CD4-positive, alpha-beta T cell treated with Interferon gamma for 1 hour (primary cell): ENCODE results near the gene GALNT2.

Source experiments
- DNase-seq: peaks from one replicate; pipeline ENCODE4 v3.0.0-alpha.2; 2020

The GALNT2 gene

DNA sequence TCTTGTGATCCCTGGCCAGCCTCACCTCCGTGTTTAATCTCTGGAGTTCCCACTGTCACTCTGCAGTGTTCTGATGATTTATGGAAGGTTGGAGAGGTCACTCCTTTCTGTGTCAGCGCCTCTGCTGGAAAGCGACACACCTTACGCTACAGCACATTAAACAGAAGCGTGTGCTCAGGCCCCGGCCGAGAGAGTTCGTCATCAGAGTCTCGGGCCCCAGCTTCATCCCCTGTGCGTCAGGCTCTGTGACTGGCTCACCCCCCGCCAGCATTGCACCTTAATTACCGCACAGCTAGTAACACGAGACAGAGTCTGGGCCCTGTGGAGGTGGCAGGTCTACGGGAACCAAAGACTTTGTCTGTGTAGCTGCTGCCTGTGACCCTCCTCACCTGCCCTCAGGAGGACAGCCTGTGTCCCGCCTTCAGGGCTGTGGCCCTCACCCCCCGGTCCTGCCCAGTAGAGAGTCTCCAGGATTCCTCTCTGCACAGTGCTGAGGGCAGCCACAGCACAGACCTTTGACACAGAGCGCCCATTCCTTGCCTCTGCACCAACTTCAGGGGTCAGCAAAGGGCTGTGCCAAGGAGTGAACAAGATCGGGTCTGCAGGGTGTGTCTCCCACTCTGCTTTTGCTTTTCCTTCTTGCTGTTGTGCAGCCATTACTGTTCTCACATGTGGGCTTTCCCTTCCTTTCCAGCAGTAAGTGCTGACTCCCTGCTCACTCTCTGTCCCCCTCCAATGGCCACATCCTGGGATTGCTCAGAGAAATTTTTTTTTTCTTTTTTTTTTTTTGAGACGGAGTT lies 201.5 kb downstream of the GALNT2 start:
- DNase-seq: no peak

DNA sequence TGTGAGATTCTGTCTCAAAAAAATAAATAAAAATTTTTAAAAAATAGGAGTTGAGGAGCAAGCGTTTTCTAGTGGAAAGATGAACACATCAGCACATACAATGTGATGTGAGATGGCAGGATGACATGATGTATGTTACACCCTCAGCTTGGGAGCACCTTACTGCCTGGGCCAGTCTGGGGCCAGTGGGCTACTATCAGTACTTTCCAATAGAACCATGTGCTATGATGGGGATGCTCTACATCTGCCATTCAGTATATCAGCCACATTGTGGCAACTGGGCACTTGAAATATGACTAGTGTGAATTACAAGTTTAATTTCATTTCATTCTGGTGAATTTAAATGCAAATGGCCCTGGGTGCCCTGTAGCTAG lies 203.1 kb downstream of the GALNT2 start:
- no peak for DNase-seq

DNA sequence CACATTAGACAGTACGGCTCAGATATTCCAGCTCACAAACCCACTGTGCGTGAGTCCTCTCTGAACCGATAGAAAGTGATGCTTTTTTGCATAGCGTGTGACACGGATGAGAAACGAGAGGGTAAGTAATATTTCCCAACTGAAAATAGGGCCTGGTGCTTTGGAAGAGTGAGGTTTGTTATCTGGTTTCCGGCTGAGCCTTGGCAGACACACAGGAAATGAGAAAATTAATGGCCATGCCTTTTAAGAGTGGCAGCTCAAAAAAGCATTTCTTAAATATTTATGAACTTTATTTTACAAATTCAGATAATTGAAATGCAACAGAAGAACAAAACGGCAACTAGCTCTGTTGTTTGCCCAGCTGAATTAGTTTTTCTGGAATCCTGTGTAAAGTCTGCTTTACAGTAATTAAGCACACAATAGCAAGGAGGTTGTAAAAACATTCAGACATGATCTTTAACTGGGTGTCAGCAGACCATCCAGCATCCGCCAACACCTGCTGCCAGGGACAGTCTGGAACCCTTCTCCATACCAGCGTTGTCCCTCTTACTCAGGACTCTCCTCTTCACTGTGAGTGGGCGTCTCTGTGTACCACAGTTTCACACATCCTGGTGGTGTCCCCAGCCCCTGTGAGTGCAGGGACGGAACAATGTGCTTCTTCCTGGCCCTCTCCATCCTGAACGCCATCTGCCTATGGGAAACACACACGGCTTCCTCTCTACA lies 203.7 kb downstream of the GALNT2 start:
- no peak for DNase-seq

DNA sequence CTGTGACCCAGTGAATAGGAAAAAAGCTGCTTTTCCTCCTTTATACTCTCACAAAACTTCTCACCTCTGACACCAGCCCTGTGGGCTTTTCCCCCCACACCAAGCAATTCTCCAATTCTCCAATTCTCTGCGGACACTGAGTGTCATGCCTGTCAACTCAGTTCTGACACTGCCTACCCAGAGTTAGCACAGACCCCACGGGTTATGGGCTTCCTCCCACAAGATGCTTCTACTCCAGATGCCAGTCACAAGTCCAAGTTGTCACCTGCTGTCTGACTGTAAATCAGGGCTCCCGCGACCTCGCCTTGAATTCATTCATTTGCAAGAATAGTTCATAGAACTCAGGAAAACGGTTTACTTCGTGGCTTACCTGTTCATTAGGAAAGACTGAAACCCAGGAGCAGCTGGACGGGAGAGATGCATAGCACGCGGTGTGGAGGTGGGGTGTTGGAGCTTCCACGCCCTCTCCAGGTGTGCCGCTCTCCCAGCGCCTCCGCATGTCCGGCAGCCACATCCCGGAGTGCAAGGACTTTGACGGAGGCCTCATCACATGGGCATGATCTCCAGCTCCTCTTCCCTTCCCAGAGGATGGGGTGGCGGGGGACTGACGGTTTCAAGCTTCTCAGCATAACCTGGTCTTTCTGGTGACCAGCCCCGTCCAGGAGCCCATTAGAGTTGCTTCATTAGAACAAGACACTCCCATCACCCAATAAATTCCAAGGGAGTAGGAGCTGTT lies 204.4 kb downstream of the GALNT2 start:
- no peak for DNase-seq

DNA sequence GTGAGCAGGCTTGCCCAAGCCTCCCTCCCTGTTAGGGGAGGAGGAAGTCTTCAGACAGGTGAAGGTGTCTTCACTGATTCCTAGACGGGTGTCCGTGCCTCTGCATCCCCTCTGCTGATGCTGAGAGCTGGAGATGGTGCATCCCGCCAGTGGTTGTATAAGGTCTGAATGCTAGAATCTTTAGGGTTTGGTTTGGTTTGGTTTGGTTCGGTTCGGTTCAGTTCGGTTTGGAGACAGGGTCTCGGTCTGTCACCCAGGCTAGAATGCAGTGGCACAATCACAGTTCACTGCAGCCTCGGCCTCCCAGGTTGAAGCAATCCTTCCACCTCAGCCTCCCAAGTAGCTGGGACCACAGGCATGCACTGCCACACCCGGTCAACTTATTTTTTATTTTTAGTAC lies 205.5 kb downstream of the GALNT2 start:
- DNase-seq: no peak

DNA sequence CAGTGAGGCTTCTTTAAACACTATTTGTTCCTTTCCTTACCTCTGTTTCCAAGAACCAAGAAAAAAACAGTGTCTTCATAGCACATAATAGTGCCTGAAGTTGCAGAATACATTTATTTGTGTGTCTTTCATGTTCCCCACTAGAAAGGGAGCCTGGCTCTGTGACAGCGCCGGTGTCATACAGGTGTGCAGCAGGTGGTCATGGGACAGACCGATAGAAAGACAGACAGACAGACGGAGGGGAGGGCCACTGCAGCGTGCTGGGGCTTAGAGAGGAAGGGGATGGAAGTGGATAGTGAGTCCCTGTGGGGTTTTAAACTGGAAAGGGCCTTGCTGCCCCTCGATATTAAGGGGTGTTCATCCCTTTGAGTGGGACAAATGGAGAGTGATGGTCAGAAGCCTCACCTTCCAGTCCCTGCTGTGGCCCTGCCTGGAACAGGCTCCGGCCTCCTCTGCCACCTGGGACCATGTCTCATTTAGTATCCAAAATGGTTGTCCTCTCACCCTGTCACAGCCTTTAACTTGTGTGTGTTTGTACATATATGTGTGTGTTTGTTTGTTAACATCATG lies 206.2 kb downstream of the GALNT2 start:
- no peak for DNase-seq

DNA sequence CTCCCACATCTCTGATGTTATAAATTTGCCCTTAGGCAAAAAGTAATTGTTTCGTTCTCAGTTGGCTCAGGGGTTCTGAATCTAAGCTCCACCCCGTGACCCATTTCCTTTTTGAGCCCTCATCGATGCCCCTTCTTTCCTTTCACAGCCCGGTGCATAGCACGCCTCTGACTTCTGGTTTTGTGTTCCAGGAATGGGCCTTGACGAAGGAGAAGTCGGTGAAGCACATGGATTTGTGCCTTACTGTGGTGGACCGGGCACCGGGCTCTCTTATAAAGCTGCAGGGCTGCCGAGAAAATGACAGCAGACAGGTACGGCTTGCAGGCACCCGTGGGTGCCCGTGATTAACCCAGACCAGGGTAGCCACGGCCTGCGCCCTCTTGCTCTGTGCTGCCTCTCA lies 207.2 kb downstream of the GALNT2 start:
- DNase-seq: no peak

DNA sequence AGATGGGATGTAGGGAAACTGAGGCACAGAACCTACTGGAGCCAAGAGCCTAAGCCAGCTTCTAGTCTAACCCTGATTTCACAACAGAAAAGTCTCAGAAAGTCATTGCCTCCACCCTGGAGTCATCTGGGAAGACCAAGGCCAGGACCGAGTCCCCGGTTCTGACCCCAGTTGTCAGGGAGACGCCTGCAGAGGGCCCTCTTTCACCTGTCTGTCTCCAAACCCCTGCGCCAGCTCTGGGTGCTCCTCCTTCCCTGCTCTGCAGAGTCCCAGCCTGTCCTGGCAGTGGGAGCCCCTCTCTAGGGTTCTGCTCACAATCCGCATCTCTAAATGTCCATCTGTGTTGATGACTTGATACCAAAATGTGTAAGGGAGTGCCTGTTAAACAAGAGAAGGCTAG lies 209.4 kb downstream of the GALNT2 start:
- no peak for DNase-seq

DNA sequence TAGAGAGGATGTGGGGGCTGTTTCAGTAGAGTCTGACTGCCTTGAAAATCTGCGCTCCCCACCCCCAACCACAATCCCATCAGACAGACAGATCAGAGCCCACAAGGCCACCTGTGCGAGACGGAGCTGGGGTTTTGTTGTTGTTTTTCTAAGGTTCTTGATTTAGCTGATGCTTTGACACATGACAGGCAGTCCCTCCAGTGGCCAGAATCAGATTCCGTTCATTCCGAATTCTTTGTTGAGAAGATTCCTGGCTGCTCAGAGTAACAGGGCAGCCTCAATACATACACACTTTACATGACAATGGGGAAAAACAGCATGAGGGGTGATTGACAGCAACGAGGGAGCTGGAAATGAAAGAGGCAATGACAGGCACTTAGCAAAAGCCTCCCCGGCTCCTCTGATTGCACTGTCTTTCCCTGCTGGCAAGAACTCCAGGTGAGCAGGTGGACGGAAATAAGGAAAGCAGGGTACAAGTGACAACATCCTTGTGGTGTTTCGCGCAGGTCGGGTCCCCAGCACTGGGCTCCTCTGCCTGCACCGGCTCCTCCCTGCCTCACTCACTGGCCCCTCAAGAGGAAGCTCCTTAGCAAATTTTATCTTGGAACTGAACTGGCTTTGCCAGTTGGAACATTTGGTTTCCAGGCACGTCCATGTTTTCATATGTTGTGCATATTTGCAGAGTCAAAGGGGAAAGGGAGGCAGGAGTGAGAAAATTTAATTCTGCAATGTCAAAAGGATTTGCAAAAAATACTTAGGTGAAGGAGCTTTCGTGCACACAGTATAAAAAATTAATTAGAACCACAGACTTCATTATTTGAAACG lies 210.4 kb downstream of the GALNT2 start:
- DNase-seq: peak; percentile 32

DNA sequence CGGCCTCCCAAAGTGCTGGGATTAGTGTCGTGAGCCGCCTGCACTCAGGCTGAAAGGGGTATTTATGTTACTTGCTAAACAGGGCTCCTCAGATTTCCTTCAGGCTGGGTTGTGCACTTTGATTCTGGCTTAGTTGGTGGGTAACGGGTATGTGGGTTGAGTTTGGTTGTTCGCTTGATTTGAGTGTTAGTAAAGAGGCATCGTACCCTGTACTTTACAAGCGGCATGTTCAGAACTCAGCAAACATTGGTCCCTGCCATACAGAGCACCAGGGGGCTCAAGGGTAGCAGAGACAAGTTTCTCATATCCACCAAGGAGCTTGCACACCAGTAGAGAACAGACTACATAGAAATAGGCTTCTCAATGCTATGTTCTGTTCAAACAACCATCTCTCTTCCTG lies 211.3 kb downstream of the GALNT2 start:
- no peak for DNase-seq

DNA sequence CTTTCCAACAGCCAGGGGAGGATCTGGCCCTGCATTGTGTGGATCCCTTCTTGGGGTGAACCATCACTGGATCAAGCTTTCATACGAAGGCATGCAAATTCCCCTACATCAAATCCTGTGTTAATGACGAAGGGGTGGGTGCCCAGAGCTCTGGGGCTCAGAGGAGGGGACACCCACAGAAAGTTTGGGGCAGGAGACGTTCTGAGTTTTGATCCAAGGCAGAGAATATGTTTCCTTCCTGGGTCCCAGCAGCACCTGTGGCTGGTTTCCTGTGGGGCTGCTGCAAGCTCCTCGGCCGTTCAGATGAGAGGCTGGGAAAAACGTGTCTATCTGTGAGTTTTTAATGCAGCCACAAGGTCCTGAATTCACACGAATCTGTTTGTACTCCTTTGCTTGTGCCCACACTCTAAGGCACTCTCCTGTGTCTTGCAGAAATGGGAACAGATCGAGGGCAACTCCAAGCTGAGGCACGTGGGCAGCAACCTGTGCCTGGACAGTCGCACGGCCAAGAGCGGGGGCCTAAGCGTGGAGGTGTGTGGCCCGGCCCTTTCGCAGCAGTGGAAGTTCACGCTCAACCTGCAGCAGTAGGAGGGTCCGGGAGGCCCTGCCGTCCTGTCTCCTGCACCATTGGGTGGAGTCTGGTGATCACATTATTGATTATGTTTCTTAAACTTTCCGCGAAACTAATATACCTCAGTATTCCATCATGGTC lies 212.0 kb downstream of the GALNT2 start:
- DNase-seq: no peak

DNA sequence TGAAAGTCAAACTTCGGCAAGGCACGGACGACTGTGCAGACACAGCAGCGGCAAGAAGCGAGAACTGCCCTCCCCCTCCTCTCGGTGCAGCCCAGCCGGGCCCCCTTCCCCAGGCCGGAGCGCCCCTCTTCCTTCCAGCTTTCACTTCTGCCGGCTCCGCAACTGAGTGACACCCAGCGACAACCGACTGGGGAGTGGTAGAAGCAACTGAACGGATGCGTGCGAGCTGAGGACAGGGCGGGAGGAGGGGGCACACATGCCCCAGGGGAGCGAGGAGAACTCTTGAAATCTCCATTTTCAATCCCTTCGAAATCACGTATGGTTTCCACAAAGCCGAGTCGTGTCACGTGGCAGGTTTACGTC lies 212.5 kb downstream of the GALNT2 start:
- DNase-seq: no peak

DNA sequence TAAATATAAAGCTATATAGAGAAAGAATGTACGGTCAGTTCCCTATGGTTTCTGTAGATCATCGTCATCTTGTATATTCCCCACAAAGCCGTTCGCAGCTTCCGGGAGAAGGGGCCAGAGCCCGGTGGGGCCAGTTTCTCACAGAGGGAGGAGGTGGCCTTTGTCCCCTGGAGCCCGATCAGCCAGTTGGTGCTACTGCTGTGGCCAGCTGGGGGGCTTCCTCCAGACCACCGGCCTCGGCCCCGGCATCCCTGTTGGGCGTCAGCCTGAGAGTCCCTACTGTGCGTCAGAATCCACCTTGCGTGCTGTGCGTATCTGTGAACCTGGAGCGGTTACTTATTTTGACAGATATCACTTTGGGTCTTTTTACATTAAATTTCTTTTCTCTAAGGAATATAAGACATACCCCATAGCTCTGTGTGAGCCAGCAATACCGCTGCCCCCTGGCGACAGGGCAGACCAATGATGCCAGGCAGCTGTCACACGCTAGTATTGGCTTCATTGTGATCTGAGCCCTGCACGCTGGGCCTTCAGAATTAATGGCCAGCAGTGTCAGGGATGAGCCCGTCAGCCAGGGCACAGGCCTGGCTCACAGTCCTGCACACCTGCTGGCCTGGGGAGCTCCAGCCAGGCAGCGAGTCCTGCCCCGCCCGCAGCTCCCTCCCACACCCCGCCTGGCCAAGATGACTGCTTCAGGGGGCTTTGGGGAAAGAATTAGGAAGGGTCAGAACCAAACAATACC lies 213.2 kb downstream of the GALNT2 start:
- no peak for DNase-seq

DNA sequence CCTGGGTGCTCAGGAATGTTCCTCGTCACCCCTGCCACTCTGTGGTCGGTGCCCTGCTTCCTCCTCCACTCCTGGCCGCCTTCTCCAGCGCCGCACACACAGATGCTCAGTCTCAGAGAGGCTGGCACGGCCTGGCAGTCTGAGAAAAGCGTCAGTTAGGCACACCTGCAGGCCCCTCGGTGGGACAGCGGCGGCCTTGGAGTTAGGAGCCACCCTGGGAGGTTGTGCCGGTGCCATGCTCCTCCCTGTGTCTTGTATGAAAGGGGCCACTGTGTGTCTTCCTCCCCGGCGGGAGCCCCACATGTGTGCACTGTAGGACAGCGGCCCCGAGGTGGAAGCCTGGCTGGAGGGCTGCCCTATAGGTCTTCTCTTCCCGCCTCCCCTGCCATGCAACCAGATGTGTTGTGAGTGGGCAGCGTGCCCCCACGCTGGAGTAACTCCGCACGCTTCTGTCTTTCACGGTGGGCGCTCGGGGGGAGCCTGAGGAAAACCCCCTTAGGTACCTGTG lies 213.9 kb downstream of the GALNT2 start:
- DNase-seq: no peak

DNA sequence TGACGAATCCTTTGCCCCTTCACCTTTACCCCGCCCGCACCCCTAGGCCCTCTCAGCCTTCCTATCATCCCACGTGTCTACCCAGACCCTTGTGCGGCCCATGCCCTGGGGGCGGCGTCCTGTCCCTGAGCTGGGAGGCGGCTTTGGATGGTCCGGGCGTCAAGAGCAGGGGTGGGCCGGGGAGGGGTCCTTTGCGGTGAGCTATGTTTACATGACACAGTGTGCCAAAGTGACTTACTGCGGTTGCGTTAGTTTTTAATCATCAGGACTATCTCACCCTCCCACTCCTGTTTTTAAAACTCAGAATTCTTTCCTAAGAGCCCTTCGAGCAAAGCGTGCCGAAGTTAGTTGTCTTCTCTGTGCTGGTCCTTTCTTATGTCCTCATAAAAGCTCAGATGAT lies 214.5 kb downstream of the GALNT2 start:
- DNase-seq: no peak

DNA sequence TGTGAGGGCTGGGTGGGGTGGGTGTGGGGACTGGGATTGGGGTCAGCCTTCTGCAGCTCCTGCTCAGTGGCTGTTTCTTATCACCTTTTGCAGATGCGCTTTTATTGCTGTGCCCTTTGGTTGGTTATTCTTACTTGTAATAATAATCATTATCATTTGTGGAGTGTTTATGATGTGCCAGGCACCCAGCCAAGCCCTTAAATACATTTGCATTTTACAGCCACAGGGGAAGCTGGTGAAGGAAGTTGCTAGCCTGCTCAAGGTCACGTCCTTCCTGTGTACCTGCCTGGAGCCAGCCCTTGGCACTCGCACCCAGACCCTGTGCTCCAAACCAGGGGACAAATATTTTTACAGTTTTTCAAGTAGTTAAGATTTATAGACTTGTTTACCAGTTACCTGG lies 215.1 kb downstream of the GALNT2 start:
- DNase-seq: no peak

DNA sequence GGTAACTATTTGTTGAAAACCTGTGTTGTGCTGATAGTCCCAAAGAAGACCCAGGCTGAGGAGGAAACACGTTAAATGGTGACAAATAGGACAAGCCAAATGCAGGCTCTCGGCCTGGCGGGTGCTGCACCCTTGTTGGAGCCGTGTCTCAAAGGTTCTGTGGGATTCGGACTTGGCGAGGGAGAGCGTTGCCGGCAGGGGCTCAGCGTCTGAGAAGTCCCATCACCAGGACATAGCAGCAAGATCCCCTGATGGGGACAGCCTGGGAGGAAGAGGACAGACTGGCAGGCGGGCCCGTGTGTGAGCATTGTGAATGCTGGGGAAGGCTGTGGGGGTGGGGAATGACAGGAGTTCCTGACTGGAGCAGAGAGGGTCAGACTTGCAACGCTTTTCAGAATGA lies 216.6 kb downstream of the GALNT2 start:
- DNase-seq: no peak

DNA sequence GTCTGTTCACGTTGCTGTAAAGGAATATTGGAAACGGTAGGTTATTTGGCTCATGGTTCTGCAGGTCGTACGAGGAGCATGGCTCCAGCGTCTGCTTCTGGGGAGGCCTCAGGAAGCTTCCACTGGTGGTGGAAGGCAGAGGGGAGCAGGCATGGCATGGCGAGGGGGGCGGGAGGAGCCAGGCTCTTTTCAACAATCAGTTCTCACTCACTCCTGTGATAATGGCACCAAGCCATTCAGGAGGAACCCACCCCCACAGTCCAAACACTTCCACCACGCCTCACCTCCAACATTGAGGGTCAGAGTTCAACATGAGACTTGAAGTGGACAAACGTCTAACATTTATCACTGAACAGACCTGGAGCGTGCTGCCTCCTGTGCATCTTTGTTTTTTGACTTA lies 217.9 kb downstream of the GALNT2 start:
- DNase-seq: no peak

DNA sequence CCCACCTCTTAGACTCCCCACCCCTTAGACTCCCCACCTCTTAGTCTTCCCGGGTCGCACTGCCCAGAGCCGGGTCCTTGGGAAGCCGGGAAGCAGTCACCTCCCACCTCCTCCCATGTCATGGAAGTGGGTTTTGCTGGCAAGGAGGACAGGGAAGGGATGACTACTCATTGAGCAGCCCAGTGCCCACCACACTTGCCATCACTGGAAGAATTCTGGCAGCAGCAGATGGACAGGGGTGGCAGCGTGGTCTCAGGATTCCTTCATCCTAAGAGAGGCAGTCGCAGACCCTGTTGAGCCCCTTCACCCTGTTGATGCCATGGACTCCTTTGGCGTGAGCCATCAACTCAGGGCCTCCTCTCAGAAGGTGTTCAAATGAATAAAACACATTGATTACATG lies 218.3 kb downstream of the GALNT2 start:
- DNase-seq: no peak

DNA sequence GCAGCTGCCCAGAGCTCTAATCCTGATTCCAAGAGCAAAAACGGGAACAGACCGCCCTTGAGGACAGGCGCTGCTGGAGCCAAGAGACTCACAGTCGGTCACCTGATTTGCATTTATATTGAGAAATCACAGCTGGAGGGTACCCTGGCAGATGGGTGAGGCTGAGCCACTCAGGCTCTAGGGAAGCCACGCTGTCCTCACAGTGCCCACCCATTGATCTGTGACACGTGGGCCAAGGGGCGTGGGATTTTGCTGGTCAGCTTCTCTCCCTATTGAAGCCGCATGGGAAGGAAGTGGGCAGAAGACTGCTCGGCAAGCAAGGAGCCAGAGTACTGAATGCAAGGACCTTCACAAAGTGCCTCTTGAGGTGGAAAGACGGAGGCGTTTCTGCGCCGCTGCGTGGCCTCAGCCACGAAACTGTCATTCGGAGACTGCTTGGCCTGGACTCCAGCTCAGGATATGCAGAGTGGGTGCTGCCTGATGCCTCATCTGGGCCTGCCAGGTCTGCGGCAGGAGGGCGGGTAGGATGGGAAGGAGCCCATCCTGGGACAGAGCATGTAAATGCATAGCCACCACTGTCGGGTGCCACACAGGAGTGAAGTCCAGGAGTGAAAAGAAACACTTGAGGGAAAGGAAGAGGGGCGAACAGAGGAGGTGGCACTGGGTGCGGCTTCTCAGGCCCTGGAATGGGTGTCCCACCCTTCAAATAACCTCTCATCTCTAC lies 219.3 kb downstream of the GALNT2 start:
- no peak for DNase-seq

DNA sequence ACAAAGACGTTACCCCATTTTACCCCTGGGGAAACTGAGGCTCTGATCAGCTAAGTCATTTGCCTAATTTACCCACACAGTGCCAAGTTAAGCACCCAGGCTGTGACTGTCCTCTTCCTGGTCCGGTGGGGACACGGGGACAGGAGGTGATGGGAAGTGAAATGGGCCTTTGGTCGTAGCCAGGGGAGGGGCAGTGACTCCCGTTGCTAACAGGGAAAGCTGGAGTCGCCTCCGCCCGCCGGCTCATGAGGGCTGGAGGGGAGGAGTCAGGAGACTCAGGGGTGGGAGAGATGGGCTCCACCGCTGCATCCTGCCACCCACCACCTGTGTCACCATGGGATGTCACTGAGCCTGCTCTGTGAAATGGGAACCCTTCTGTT lies 219.8 kb downstream of the GALNT2 start:
- no peak for DNase-seq
